Measurements from ENCODE around the gene TPI1.

The TPI1 gene

GRCh38 chr12:6833189-6833890 lies 34.0 kb upstream of the TPI1 start:
- H3K4me3 ChIP-seq (ENCODE audit: low read depth, low read length) = no peak overlapping the region
- no peak for TF ChIP-seq CTCF (IDR thresholded peaks at IDR 0.05; ENCODE audit: low read depth, low read length)
- DNase-seq (ENCODE audit: low read depth, low spot score) = no peak
- in situ Hi-C loops (cut with HindIII; ENCODE audit: low sequenced_read_pairs) = no loop called here

GRCh38 chr12:6834254-6834653 lies 33.1 kb upstream of the TPI1 start:
- H3K4me3 ChIP-seq (ENCODE audit: low read depth, low read length) = no peak overlapping the region
- in situ Hi-C loops (cut with HindIII; ENCODE audit: low sequenced_read_pairs) = no loop called here
- no peak for DNase-seq (ENCODE audit: low read depth, low spot score)
- TF ChIP-seq CTCF (IDR thresholded peaks at IDR 0.05; ENCODE audit: low read depth, low read length) = no peak

GRCh38 chr12:6834873-6835272 lies 32.5 kb upstream of the TPI1 start:
- in situ Hi-C loops (cut with HindIII; ENCODE audit: low sequenced_read_pairs) = no loop called here
- no peak for DNase-seq (ENCODE audit: low read depth, low spot score)
- no peak overlapping the region for H3K4me3 ChIP-seq (ENCODE audit: low read depth, low read length)
- TF ChIP-seq CTCF (IDR thresholded peaks at IDR 0.05; ENCODE audit: low read depth, low read length) = no peak

GRCh38 chr12:6836851-6837250 lies 30.5 kb upstream of the TPI1 start:
- H3K4me3 ChIP-seq (ENCODE audit: low read depth, low read length) = no peak overlapping the region
- TF ChIP-seq CTCF (IDR thresholded peaks at IDR 0.05; ENCODE audit: low read depth, low read length) = no peak
- in situ Hi-C loops (cut with HindIII; ENCODE audit: low sequenced_read_pairs) = no loop called here
- no peak for DNase-seq (ENCODE audit: low read depth, low spot score)

- in situ Hi-C loops (cut with HindIII; ENCODE audit: low sequenced_read_pairs) = no loop called here
- H3K4me3 ChIP-seq (ENCODE audit: low read depth, low read length) = no peak overlapping the region
- DNase-seq (ENCODE audit: low read depth, low spot score) = no peak
- no peak for TF ChIP-seq CTCF (IDR thresholded peaks at IDR 0.05; ENCODE audit: low read depth, low read length)
These were observed 29.8 kb upstream of the TPI1 start for GRCh38 chr12:6837370-6838060.

GRCh38 chr12:6838854-6839253 lies 28.5 kb upstream of the TPI1 start:
- in situ Hi-C loops (cut with HindIII; ENCODE audit: low sequenced_read_pairs) = no loop called here
- no peak overlapping the region for H3K4me3 ChIP-seq (ENCODE audit: low read depth, low read length)
- no peak for TF ChIP-seq CTCF (IDR thresholded peaks at IDR 0.05; ENCODE audit: low read depth, low read length)
- DNase-seq (ENCODE audit: low read depth, low spot score) = no peak
